Loucy (cell line): ENCODE results near the gene GUCA2A.

ENCODE experiments used
- EZH2phosphoT487 ChIP-seq: fragments of 200-600 bp; IDR thresholded peaks from 2 replicates; pipeline ENCODE4 v1.6.1; 2018; ENCODE audit warnings: antibody characterized with exemption, mild to moderate bottlenecking, moderate library complexity, borderline replicate concordance
- TF ChIP-seq, protein P1 (sequence below): fragments of 200-600 bp; sonication (generic); conservative IDR thresholded peaks from 2 replicates; pipeline ENCODE4 v1.5.1; 2014; ENCODE audit warnings: mild to moderate bottlenecking, antibody characterized with exemption, low read length

DNA sequence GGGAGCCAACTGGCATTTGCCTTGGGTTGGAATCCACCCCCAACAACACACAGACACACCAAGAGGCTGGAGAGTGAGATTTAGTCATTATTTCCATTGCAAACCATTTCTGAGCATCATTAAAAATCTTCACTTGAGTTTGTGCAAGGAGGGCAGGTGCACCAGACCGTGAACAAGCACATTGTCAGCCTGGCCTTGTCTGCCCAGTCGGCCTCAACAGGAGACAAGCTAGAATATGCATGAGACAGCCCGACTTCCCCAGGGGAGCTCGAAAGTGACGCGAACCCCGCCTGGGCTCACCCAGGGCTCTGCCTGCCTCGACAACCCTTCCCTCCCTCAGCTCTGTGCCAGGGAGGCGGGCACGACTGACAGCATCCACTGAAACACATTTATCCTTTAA is 26.8 kb downstream of the GUCA2A start:
- TF ChIP-seq, protein P1, sequence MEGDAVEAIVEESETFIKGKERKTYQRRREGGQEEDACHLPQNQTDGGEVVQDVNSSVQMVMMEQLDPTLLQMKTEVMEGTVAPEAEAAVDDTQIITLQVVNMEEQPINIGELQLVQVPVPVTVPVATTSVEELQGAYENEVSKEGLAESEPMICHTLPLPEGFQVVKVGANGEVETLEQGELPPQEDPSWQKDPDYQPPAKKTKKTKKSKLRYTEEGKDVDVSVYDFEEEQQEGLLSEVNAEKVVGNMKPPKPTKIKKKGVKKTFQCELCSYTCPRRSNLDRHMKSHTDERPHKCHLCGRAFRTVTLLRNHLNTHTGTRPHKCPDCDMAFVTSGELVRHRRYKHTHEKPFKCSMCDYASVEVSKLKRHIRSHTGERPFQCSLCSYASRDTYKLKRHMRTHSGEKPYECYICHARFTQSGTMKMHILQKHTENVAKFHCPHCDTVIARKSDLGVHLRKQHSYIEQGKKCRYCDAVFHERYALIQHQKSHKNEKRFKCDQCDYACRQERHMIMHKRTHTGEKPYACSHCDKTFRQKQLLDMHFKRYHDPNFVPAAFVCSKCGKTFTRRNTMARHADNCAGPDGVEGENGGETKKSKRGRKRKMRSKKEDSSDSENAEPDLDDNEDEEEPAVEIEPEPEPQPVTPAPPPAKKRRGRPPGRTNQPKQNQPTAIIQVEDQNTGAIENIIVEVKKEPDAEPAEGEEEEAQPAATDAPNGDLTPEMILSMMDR: no peak
- no peak for TF ChIP-seq EZH2phosphoT487
